GM21528 (cell line): ENCODE measurements around the gene SMAP2.

Experiments used
- ATAC-seq: cut with Tn5 transposase; IDR thresholded peaks from one replicate; pipeline ENCODE4 v1.9.1; 2021; ENCODE audit warnings: mild to moderate bottlenecking, moderate library complexity; ENCODE audit not compliant: unreplicated experiment, low FRiP score

Gene SMAP2

DNA sequence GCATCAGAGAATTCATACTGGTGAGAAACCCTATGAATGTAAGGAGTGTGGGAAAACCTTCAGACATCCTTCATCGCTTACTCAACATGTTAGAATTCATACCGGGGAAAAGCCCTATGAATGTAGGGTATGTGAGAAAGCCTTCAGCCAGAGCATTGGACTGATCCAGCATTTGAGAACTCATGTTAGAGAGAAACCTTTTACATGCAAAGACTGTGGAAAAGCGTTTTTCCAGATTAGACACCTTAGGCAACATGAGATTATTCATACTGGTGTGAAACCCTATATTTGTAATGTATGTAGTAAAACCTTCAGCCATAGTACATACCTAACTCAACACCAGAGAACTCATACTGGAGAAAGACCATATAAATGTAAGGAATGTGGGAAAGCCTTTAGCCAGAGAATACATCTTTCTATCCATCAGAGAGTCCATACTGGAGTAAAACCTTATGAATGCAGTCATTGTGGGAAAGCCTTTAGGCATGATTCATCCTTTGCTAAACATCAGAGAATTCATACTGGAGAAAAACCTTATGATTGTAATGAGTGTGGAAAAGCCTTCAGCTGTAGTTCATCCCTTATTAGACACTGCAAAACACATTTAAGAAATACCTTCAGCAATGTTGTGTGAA lies 89.5 kb downstream of the SMAP2 start:
- no peak for ATAC-seq

DNA sequence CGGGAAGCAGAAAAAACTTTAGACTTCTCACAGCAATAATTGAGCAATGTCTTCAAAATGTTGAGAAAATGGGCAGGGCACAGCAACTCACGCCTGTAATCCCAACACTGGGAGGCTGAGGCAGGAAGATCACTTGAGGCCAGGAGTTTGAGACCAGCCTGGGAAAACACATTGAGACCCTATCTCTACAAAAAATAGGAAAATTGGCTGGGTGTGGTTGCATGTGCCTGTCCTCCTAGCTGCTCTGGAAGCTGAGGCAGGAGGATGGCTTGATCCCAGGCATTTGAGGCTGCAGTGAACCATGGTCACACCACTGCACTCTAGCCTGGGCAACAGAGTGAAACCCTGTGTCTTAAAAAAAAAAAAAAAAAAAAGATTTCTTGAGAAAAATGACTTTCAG lies 95.8 kb downstream of the SMAP2 start:
- no peak for ATAC-seq
